Measurements from ENCODE around the gene MSGN1.

The MSGN1 gene

GRCh38 chr2:17780546-17780945 is 35.7 kb upstream of the MSGN1 start:
- H2AFZ ChIP-seq, result no peak overlapping the region

DNA sequence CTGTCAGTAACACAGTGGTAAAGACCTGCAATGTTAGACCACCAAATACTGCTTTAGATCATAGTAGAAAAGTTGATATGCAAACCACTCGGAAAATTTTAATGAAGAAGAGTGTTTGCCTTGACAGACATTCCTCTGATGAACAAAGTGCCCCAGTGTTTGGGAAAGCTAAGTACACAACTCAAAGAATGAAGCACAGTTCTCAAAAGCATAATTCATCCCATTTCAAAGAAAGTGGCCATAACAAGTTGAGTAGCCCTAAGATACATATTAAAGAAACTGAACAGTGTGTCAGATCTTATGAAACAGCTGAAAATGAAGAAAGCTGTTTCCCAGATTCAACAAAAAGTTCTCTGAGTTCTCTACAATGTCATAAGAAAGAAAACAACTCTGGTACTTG is 34.8 kb upstream of the MSGN1 start:
- no peak overlapping the region for H3K4me3 ChIP-seq (ENCODE audit: low read depth, low read length)
- TF ChIP-seq, protein P1, sequence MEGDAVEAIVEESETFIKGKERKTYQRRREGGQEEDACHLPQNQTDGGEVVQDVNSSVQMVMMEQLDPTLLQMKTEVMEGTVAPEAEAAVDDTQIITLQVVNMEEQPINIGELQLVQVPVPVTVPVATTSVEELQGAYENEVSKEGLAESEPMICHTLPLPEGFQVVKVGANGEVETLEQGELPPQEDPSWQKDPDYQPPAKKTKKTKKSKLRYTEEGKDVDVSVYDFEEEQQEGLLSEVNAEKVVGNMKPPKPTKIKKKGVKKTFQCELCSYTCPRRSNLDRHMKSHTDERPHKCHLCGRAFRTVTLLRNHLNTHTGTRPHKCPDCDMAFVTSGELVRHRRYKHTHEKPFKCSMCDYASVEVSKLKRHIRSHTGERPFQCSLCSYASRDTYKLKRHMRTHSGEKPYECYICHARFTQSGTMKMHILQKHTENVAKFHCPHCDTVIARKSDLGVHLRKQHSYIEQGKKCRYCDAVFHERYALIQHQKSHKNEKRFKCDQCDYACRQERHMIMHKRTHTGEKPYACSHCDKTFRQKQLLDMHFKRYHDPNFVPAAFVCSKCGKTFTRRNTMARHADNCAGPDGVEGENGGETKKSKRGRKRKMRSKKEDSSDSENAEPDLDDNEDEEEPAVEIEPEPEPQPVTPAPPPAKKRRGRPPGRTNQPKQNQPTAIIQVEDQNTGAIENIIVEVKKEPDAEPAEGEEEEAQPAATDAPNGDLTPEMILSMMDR (IDR thresholded peaks at IDR 0.05), result no peak
- no peak overlapping the region for H3K9ac ChIP-seq
- H3K4me2 ChIP-seq (ENCODE audit: low read length), result no peak overlapping the region
- H3K79me2 ChIP-seq, result no peaks in the 10 kb centered on the region
- H2AFZ ChIP-seq, result no peak overlapping the region
- H3K4me1 ChIP-seq, result no peaks in the 10 kb centered on the region
- H3K27me3 ChIP-seq (ENCODE audit: control insufficient read depth, insufficient read depth, low read length), result no peaks in the 10 kb centered on the region
- H3K27ac ChIP-seq, result no peak overlapping the region
- H3K36me3 ChIP-seq (ENCODE audit: control insufficient read depth, insufficient read depth, low read length), result no peaks in the 10 kb centered on the region
- no peaks in the 10 kb centered on the region for H3K9me3 ChIP-seq (ENCODE audit: control insufficient read depth, low read length)

More at GRCh38 chr2:17780546-17780945, 35.7 kb upstream of the MSGN1 start:
- no peak overlapping the region for H3K9ac ChIP-seq
- H3K9me3 ChIP-seq (ENCODE audit: control insufficient read depth, low read length), result no peaks in the 10 kb centered on the region
- no peaks in the 10 kb centered on the region for H3K36me3 ChIP-seq (ENCODE audit: control insufficient read depth, insufficient read depth, low read length)
- TF ChIP-seq, protein P1 (IDR thresholded peaks at IDR 0.05), result no peak
- H3K27me3 ChIP-seq (ENCODE audit: control insufficient read depth, insufficient read depth, low read length), result no peaks in the 10 kb centered on the region
- H3K4me1 ChIP-seq, result no peaks in the 10 kb centered on the region
- no peak overlapping the region for H3K4me3 ChIP-seq (ENCODE audit: low read depth, low read length)
- no peak overlapping the region for H3K4me2 ChIP-seq (ENCODE audit: low read length)
- no peaks in the 10 kb centered on the region for H3K79me2 ChIP-seq
- no peak overlapping the region for H3K27ac ChIP-seq

- TF ChIP-seq, protein P1 (IDR thresholded peaks at IDR 0.05), result no peak
- Histone ChIP-seq H2AFZ (no peak overlapping the region), H3K4me2 (ENCODE audit: low read length) (no peak overlapping the region), H3K4me3 (ENCODE audit: low read depth, low read length) (no peak overlapping the region), H3K79me2 (no peaks in the 10 kb centered on the region), H3K4me1 (no peaks in the 10 kb centered on the region), H3K27me3 (ENCODE audit: control insufficient read depth, insufficient read depth, low read length) (no peaks in the 10 kb centered on the region), H3K27ac (no peak overlapping the region), H3K9ac (no peak overlapping the region), H3K9me3 (ENCODE audit: control insufficient read depth, low read length) (no peaks in the 10 kb centered on the region), H3K36me3 (ENCODE audit: control insufficient read depth, insufficient read depth, low read length) (no peaks in the 10 kb centered on the region)
These were observed 29.5 kb upstream of the MSGN1 start for GRCh38 chr2:17786727-17787126.

GRCh38 chr2:17788773-17789172 is 27.5 kb upstream of the MSGN1 start:
- Histone ChIP-seq H3K36me3 (ENCODE audit: control insufficient read depth, insufficient read depth, low read length) (no peaks in the 10 kb centered on the region), H3K9me3 (ENCODE audit: control insufficient read depth, low read length) (no peaks in the 10 kb centered on the region), H3K79me2 (no peaks in the 10 kb centered on the region), H2AFZ (no peak overlapping the region), H3K27me3 (ENCODE audit: control insufficient read depth, insufficient read depth, low read length) (no peaks in the 10 kb centered on the region), H3K4me3 (ENCODE audit: low read depth, low read length) (no peak overlapping the region), H3K4me2 (ENCODE audit: low read length) (no peak overlapping the region), H3K9ac (no peak overlapping the region), H3K4me1 (no peaks in the 10 kb centered on the region), H3K27ac (no peak overlapping the region)
- TF ChIP-seq, protein P1 (IDR thresholded peaks at IDR 0.05), result no peak

- Histone ChIP-seq H3K4me2 (ENCODE audit: low read length) (no peak overlapping the region), H3K79me2 (no peaks in the 10 kb centered on the region), H3K36me3 (ENCODE audit: control insufficient read depth, insufficient read depth, low read length) (no peaks in the 10 kb centered on the region), H3K4me1 (no peaks in the 10 kb centered on the region), H3K27me3 (ENCODE audit: control insufficient read depth, insufficient read depth, low read length) (no peaks in the 10 kb centered on the region), H3K27ac (no peak overlapping the region), H3K9me3 (ENCODE audit: control insufficient read depth, low read length) (no peaks in the 10 kb centered on the region), H3K4me3 (ENCODE audit: low read depth, low read length) (no peak overlapping the region), H2AFZ (no peak overlapping the region), H3K9ac (no peak overlapping the region)
- TF ChIP-seq, protein P1 (IDR thresholded peaks at IDR 0.05), result no peak
These were observed 25.7 kb upstream of the MSGN1 start for GRCh38 chr2:17790536-17790935.

Measured in parathyroid adenoma (tissue), 2 donors.